SW480 (cell line): ENCODE measurements around the gene SIGLEC11.
"Not testable (repeated sequence)": the region's sequence is repeated elsewhere in the genome, so short reads cannot be mapped to it uniquely, and the experiment has no call there.

ENCODE experiments used
- DNase-seq: peaks from one replicate; pipeline ENCODE4 v3.0.0-alpha.2; 2016; ENCODE audit warnings: low spot score

The SIGLEC11 gene

GRCh38 chr19:49981603-49982593, 20.9 kb upstream of the SIGLEC11 start:
- DNase-seq, result no peak

DNA sequence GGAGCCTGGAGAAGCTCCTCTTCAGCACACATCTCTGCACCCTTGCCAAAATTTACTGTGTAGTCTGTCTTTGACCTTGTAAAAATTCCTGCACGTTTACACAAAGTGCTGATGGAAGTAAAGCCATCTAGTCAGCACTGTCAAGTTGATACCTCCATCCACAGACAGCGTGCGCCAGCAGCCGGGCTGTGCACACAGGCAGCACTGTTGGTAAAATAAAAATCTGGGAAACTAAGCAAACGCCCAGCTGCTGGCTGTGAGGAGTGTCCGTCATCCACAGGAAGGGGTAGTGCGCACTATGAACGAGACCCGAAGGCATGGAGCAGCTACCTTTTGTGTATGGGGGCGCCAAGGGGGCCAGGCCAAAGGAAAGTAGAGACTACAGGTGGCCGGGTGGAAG, 17.4 kb upstream of the SIGLEC11 start:
- no peak for DNase-seq

GRCh38 chr19:49977881-49978280, 16.9 kb upstream of the SIGLEC11 start:
- DNase-seq, result no peak

DNA sequence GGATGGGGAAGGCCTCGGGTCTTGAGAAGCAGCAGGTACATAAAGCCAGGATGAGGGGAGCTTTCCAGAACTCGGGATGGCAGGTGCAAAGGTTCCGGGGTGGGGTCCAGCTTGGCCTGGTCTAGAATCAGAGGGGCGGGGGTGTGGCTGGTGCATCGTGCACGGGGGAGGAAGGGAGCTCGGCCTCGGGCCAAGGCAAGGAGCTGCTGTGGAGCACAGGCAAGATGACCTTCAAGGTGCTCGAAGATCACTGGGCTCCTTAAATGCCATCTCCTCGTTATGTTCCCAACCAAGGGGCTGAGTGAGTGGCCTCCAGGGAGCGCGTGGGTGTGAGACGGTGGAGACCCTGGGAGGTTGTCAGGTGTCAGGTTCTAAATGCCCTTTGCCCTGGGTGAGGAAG, 16.1 kb upstream of the SIGLEC11 start:
- DNase-seq, result no peak

GRCh38 chr19:49976496-49976895, 15.5 kb upstream of the SIGLEC11 start:
- DNase-seq, result no peak

DNA sequence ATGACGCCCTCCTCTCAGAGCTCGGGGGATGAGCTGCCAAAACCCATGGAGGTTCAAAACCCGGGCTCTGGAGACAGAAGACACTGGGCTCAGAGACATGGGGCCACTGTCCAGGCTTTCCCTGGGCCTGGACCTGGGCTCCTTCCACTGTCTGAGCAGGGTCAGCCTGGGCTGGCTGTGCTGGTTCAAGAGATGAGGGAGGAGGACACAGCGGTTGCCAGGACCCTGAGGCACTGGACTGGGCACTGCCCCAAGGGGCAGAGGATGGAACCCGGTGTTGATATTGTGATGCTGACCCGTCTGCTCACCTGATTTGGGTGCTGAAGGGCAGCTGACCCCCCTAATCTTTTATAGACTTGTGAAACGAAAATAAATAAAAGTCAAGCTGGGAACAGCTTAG, 14.1 kb upstream of the SIGLEC11 start:
- DNase-seq, result no peak

DNA sequence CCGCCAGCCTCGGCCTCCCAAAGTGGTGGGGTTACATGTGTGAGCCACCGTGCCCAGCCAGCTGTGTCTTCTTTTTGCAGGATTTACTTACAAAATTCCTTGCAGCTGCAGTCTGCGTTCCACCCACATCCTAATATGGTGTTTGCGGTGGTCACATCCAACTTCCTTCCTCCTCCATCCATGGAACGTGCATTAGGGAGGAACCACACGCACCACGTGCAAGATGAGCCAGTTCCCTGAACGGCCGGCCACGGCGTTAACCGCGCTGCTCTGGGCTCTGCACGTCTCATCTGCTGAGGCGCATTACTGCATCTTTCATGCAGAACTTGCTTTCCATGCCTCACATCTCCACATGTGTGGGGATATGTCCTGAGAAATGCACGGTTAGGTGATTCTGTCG, 13.0 kb upstream of the SIGLEC11 start:
- no peak for DNase-seq

DNA sequence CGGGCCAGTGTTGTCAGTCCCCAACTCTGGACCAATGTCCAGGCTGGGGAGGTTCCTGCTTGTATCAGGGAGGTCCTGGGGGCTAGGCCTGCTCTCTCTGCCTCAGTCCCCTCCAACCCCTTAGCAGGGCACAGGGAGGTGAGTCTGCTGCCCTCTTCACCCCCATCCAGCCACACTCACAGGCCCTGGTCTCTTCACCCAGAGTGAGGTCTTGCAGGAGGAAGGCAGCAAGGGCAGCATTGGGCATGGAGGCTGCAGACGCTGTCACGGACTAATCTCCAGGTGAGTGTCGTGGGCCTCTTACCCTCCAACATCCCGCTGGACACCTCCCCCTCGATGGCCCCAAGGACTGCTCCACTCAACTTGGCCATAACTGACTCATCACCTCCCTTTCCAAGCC, 11.9 kb upstream of the SIGLEC11 start:
- no peak for DNase-seq

DNA sequence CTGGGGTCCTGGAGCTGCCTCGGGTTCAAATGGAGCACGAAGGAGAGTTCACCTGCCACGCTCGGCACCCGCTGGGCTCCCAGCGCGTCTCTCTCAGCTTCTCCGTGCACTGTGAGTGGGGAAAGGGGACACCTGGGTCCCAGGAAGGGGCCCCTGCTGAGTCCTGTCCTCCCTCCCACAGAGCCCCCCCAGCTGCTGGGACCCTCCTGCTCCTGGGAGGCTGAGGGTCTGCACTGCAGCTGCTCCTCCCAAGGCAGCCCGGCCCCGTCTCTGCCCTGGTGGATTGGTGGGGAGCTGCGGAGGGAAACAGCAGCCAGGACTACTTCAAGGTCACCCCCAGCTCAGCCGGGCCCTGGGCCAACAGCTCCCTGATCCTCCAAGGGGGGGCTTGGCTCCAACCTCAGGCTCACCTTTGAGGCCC, 11.0 kb upstream of the SIGLEC11 start:
- no peak for DNase-seq

- DNase-seq, result not testable (repeated sequence)
Observed at GRCh38 chr19:49969355-49969754, 8.4 kb upstream of the SIGLEC11 start.

GRCh38 chr19:49968279-49968922, 7.4 kb upstream of the SIGLEC11 start:
- no peak for DNase-seq

DNA sequence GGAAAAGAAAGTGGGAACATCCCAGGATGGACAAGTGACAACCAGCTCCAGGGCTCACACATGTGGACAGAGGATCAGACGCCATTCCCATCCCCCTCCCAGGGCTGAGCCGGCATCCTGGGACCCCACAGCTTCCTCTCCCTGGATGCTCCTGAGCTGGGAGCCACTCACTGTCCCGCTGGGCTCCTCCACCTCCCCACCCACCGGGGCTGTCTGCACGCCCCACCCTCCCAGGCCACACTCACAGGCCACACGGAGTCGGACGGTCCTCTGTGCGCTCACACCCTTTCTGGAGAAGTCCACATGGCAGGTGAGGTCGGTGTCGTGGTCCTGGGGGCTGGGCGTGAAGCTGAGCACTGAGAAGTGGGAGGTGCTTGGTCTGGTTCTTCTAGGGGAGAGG, 1.1 kb downstream of the SIGLEC11 start:
- DNase-seq, result not testable (repeated sequence)

DNA sequence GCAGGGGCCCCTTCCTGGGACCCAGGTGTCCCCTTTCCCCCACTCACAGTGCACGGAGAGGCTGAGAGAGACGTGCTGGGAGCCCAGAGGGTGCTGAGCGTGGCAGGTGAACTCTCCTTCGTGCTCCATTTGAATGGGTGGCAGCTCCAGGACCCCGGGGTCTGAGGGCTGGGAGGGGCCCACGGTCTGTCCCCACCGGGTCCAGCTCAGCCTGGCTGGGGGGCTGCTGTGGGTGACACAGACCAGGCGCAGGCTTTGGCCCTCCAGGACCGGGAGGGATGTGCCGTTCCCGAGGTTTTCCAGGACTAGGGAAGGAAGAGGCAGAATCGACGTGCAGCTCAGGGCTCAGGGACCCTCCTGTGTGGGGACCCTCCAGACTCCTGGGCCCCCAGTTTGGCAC, 2.4 kb downstream of the SIGLEC11 start:
- DNase-seq, result not testable (repeated sequence)

GRCh38 chr19:49958144-49958543, 2.8 kb downstream of the SIGLEC11 start:
- not testable (repeated sequence) for DNase-seq

DNA sequence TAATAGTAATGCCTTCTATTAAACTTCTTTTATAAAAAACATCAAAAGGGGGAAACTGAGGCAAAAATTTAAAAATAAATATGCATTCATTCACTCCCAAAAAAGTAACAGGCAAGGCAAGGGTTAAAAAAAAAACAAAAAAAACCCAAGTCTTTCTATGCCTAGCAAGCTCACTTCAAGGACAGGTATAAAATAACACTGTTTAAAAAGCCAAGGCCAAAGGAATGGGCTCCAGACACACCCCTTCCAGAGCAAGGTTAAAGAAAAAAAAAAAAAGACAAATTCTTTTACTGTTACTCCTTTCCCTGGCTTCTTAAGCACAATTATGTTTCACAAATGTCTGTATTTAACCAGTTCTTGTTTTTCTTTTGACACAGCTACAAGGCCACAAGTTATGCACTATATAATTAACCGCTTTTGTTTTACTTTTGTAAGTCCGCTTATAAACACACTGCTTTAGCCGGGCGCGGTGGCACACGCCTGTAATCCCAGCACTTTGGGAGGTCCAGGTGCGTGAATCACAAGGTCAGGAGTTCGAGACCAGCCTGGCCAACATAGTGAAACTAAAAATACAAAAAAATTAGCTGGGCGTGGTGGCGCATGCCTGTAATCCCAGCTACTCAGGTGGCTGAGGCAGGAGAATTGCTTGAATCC, 3.6 kb downstream of the SIGLEC11 start:
- DNase-seq, result no peak

- no peak for DNase-seq
Observed at GRCh38 chr19:49956115-49956495, 4.9 kb downstream of the SIGLEC11 start.

GRCh38 chr19:49954933-49955332, 6.0 kb downstream of the SIGLEC11 start:
- DNase-seq, result no peak

DNA sequence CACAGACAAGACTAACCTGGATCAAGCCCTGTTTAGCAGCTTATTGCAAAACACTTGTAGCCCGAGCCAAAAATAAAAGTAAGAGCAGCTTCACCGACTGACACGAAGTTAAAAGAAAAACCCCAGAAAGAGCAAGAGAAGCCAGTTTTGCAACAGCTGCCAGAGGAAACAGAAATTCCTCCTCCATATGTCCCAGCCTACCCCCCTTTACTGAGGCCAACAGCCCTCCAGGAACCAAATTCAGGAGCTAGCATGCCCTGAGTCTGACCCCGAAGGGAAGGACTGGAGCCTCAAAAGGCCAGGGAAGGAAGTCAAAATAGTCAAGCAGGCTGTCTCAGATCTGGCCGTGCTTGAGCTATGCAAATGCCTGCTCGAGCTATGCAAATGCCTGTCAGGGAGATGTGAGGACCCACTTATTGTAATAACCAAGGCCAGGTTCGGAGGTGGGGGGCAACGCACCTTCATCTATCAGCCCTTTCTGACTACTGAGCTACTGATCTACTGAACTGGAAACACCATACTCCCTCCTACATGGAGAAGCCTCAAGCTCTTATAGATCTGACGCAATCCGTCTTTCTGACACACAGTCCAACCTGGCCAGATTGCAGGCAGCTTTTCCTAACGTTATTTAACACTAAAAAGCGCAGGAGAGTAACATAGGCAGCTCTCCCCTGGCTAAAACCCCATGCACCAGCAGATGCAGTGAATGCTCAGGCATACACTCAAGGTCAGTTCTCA, 6.7 kb downstream of the SIGLEC11 start:
- no peak for DNase-seq

GRCh38 chr19:49953416-49953815, 7.6 kb downstream of the SIGLEC11 start:
- no peak for DNase-seq

DNA sequence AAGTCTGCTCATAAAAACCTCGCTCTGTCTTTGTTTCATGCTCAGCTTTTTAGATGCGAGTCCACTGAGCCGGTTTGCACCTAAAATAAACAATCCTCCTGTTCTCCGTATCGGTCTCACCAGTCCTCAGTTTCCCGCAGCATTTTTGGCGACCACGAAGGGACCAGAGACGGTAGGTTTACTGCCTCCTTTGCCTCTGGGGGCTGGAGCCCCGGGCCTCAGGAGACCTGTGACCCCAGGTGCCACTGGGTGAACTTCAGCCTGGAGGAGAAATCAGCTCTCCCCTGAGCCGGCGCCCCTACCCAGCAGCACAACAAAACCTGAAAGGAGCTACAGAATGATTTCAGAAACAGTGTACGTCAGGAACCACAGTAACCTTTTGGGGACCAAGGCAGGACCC, 8.1 kb downstream of the SIGLEC11 start:
- DNase-seq, result no peak

DNA sequence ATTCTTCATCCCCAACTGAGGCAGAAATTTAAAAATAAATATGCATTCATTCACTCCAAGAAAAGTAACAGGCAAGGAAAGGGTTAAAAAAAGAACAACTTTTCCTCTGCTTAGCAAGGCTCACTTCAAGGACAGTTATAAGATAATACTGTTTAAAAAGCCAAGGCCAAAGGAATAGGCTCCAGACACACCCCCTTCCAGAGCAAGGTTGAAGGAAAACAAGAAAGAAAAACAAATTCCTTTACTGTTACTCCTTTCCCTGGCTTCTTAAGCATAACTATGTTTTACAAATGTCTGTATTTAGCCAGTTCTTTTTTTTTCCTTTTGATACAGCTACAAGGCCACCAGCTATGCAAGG, 8.5 kb downstream of the SIGLEC11 start:
- DNase-seq, result no peak

DNA sequence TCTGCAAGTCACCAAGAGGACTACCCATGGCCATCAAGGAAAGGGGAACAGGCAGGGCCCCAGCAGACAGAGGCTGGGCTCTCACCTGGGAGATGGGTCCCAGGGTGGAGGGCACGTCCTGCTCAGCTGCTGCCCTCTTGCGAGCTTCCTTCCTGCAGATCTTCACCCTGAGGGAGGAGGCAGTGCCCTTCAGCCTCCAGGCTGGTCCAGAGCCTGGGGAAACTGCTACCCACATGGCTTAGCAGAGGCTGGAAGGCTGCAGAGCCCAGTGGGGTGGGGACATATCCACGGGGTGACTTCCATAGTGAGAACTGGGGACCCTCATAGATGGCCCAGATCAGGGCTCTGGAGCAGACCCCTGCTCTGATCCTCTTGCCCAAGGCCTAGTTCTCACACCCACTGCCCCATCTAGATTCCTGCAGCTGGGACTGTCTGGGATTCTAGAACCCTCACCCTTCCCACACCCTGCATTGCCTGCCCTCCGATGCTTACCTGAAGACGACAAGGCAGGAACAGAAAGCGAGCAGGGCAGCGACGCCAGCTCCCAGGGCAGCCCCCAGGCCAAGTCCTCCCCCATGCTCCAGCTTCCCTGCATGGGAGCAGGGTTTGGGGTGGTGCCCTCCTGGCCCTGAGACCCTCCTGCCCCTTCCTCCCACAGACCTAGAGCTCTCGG, 9.0 kb downstream of the SIGLEC11 start:
- DNase-seq, result no peak
